22Rv1 (cell line): ENCODE measurements around the gene OAT.

Experiments used
- ZFX ChIP-seq: fragments of 450-650 bp; IDR thresholded peaks from 2 replicates; pipeline ENCODE4 v1.6.1; 2017; ENCODE audit warnings: antibody characterized with exemption, borderline replicate concordance
- TF ChIP-seq, protein P1 (sequence below): fragments of 450-650 bp; IDR thresholded peaks from 2 replicates; pipeline ENCODE4 v1.5.1; 2017; ENCODE audit warnings: mild to moderate bottlenecking

GRCh38 chr10:124374535-124375352 lies 44.0 kb downstream of the OAT start:
- TF ChIP-seq, protein P1, sequence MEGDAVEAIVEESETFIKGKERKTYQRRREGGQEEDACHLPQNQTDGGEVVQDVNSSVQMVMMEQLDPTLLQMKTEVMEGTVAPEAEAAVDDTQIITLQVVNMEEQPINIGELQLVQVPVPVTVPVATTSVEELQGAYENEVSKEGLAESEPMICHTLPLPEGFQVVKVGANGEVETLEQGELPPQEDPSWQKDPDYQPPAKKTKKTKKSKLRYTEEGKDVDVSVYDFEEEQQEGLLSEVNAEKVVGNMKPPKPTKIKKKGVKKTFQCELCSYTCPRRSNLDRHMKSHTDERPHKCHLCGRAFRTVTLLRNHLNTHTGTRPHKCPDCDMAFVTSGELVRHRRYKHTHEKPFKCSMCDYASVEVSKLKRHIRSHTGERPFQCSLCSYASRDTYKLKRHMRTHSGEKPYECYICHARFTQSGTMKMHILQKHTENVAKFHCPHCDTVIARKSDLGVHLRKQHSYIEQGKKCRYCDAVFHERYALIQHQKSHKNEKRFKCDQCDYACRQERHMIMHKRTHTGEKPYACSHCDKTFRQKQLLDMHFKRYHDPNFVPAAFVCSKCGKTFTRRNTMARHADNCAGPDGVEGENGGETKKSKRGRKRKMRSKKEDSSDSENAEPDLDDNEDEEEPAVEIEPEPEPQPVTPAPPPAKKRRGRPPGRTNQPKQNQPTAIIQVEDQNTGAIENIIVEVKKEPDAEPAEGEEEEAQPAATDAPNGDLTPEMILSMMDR = no peak
- no peak for TF ChIP-seq ZFX
